Activated CD4-positive, CD25-positive, alpha-beta regulatory T cell (primary cell): ENCODE results near the gene SH3RF1.
"Not testable (repeated sequence)": the region's sequence is repeated elsewhere in the genome, so short reads cannot be mapped to it uniquely, and the experiment has no call there.

Source experiments
- DNase-seq, 4 experiments: peaks; one replicate each; lab custom pipeline; 2025; lab: John Stamatoyannopoulos, UW

The SH3RF1 gene

DNA sequence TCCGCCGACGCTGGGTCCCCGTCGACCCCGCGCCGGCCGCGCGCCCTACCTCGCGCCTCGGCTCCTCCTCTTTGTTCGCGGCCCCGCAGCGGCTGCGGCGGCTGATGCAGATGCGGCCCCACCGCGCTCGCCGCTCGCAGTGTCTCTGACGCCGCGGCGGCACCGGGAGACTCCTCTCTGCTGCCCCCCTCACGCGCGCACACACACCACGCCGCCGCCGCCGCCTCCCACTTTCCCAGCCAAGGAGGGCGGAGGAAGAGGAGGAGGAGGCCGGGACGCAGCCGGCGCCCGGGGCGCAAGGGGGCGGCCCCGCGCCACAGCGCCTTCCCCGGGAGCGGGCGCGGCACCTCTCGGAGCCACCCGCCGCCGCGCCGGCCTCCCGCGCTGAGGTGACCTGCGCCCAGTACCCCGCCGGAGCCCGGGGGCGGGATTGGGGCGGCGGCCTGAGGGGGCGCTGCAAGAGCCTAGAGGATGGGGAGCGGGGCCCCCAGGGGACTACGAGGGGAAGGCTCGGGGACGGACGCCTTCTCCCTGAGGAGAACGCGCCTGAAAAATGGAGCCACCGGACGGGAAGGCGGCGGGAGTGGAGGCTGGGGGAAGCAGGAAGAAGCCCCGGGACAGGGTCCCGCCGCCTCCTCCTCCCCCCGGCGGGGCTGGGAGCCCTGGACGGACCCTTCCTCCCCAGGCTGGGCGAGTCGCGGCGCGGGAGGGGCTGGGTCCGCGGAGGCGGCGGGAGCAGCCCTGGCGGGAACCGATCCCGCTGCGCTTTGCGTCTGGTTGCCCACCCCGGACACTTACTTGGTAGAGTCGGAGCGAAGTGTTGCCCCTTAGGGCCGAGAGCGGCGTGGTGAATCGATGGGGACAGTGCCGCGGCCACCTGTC, at the start of gene SH3RF1:
TSS of gene SH3RF1 (minus strand) at position 147 of the 882 bp plus-strand sequence. CDS start 1,744 bp downstream, outside the sequence.
- DNase-seq: no peak

DNA sequence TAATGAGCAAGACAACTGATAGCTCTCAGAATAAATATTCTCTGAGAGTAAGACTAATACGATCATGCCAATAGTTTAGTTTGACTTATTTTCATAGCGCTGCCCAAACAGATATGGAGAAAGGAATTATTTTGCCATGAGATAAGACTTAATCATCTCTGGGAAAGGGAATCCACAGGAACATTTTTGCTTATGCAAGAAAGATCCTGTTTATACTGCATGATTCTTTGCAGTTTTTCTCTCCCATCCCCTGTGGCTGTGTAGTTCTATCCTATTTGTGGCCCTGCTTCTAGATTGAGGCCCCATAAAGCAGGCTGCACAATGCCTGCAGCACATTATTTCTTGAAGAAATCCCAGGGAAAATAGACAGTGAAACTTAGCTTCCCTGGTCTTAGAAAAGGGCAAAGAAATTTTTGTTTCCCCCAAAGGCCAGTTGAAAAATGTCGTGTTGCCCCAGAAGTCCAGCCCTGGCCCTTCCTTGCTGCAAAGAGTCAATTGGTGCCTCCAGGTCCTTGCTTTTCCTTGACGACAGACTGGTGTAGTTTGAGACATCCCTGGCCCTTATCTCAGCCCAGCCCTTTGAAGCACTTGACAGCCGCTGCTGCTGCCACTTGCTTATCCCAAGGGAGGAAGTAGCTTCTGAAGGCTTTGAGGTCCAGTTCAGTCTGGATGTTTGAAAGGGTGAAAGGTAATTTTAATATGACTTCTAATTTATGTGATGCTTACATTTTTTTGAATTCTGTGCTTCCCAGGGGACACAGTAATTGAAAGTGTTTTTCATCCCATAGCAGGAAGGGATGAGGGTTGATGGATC, 45.0 kb upstream of the SH3RF1 start:
- DNase-seq: no peak

DNA sequence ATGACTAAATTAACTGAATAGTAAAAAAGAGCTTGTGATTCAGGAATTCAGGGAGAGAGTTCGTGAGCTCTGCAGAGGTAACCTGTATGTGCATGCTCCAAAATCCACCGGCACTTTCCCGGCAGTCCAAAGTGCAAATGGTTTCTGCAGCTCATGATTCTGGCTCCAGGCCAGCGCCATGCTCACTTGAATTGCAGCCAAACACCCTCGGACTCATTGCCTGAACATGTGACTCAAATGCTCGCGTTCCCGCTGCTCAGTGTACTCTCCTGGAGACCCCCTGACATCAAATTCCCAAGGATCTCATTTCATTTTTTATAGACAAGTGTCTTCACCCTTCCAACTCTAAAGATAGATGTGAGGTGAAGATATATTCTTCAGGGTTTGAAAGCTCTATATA, 44.1 kb upstream of the SH3RF1 start:
- no peak for DNase-seq

DNA sequence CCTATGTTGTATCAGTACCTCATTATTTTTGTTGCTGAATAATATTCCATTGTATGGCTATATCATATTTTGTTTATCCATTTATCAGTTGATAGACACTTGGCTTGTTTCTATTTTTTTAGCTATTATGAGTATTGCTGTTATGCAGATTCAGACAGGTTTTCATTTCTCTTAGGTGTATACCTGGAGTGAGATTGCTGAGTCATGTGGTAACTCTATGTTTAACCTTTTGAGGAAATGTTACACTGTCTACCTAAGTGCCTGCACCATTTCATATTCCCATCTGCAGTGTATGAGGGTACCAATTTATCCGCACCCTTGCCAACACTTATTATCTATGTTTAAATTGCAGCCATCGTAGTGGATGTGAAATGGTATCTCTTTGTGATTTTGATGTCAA, 43.0 kb upstream of the SH3RF1 start:
- no peak for DNase-seq

DNA sequence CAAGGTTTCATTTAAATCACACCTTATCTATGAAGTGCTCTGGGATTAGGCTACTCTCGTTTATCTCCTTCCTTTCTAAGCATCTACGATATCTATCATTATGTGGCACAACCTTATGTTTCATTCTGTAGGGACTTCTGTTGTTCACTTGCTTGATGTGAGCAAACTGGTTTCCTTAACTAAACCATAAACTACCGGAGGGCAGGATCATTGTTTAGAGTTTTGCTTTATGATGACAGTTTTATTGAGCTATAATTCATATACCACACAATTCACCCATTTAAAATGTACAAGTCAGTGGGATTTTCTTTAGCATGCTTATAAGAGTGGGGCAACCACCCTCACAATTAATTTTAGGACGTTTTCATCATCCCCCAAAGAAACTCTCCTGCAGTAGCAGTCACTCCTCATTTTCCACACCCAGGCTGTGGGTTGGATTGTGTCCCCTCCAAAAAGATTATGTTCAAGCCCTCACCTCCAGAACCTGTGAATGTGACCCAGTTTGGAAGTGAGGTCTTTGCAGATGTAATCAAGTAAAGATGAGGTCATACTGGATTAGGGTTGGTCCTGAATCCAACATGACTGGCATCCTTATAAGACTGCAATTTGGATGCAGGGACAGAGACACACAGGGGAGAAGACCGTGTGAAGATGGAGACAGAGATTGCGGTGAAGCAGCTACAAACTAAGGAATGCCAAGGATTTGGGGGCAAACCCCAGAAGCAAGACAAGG, 42.1 kb upstream of the SH3RF1 start:
- no peak for DNase-seq

DNA sequence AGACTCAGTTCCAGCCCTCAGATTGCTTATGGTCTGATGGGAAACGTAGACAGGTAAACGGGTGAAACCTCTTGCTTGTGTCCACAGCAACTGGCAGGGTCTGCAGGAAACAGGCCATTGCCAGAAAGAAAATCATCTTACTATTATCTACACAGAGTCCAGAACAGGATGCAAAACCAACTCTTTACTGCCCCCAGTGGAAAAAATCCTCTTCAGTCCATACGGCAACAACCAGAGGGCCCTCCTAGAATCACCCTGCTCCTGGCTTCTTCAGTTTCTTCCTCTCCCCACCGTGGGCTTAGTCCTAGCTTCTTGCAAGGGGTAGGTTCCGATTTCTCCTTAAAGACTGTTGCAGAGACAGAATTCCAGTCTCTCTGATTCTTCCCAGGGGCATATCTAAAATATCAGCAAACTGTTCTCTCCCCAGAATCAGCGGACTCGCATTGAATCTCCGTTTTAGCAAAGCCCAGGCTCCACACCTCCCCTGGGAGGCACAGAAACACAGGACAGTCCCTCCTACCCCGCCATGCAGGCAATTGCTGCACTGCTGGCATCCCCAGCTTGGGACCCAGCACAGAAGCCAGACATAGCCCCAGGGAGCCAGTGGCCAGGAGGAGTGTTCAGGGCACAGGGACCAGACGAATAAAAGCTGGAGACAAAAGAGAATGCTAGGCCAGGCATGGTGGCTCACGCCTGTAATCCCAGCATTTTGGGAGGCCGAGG, 41.0 kb upstream of the SH3RF1 start:
- DNase-seq: no peak

DNA sequence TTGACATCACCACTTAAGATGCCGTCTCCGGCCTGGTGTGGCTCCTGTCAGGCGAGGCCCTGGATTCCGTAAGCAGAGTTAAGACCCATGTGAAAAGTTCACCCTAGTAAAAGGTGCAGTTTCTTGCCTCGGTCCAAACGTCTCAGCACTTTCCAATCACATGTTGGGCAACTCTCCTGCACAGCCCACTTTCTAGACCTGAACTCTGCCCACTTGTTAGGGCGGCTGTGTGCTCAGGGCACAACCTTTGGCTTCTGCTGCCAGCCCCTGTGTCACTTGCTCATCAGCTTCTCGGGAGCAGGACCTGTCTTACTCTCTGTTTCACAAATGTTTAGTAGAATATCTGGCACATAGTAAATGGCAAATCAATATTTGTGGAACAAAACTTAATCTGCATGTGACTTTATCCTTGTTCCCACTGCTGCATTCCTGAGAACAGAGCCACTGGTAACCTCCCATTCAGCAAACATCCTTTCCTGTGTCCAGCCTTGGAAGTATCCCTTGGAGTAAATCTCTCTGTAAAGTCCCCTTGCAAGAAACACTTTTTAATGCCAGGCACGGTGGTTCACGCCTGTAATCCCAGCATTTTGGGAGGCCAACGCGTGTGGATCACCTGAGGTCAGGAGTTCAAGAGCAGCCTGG, 38.7 kb upstream of the SH3RF1 start:
- DNase-seq: no peak

DNA sequence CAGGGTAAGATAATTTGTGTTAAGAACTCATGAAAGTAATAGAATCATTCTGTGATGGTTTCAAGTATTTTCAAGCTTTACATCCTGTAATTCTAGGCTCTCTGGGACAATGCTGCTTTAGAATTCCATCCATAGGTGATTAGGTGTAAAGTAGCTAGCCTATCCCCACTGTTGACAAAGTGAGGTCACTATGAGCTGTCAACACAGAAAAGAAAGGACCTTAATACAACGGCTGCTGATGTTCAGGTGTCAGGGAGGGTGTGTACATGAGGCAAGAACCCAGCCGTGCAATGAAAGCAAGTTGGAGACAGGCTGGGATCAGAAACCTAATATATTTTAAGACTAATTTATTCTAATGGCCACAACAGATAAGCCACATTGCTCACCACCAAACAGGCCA, 36.8 kb upstream of the SH3RF1 start:
- DNase-seq: no peak

DNA sequence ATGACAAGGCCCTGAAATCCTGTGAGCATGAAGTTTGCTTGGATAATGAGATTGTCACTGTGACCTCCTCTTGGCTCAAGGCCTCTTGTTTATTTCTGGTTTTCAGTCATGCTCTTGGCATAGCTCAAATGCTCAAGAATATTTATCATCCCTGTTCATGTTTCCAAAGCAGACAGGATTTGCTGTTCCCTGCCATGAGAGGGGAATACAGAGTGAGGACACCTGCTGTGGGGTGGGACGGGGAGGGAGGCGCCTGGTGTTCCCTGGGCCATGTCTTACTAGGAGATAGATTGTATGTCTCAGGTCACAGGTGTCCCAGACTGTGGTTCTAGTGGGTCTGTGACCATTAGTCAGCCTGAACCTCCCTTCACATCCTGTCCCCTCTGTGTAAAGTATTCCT, 34.9 kb upstream of the SH3RF1 start:
- DNase-seq: no peak

DNA sequence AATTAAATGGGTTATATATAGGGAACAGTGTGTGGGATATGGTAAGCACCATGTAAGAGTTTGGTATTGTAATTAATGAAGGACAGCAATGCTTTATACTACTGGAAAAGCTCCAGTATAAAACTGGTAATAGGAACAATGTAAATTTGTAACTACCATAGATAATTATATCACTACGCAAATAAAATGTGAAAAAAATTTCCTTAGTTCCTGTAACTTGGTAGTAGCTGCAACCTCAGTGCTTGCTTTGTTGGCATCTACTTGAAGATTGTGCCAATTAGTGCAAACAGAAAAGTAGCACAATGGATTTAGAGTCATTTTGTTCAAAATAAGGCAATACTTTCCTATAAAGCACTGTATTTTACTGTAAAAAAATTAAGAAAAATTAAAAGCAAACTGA, 34.4 kb upstream of the SH3RF1 start:
- no peak for DNase-seq

DNA sequence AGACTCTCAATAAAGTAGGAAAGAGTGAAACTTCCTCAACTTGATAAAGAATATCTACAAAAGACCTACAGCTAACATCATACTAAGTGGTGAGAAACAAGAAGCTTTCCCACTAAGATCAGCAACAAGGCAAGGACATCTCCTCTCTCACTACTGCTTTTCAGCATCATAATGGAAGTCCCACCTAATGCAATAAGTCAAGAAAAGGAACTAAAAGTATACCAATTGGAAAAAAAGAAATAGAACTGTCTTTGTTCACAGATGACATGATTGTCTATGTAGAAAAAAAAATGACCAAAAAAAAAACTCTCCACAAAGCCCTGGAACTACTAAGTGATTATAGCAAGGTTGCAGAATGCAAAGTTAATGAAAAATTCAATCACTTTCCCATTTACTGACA, 25.1 kb upstream of the SH3RF1 start:
- DNase-seq: no peak

DNA sequence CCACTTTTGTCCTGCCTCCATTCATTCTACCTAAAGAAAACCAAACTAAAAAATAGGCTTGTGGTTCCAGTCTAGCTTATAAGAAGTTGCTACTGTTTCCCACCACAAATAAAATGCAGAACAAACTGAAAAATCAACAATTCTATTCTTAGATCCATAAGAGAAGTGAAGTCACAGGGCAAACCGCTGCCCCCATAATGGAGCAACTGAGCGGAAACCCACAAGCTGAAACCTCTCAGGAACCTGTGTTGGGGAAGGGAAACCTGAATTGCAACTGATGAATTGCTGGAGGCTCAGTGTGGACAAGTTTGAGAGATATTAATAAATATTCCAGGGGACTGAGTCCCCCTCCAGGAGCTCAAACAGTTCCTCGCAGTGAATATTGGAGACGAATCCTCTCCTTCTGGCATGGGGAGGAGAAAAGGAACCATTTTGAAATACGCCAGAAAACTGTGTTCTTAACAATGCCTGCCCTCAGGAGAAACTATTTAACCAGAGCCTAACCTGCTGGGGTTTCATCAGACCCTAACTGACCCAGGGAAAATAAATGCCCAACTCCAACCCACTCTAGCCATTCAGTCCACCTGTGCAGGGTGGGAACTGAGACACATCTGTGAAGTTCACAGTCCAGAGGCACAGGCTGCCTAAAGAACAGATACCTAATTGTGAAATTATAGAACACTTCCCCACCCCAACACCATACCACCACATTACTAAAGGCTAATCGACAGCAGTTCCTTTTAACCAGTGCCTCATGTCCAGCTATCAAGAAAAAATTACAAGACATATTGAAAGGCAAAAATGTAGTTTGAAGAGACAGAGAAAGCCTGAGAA, 22.8 kb upstream of the SH3RF1 start:
- no peak for DNase-seq

DNA sequence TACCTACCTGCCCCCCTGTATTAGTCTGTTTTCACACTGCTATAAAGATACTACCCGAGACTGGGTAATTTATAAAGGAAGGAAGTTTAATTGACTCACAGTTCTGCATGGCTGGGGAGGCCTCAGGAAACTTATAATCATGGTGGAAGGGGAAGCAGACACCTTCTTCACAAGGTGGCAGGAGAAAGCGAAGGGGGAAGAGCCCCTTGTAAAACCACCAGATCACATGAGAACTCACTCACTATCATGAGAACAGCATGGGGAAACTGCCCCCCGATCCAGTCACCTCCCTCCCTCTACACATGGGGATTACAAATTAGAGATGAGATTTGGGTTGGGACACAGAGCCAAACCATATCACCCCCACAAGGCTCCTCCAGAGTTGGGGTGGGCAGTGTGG, 17.2 kb upstream of the SH3RF1 start:
- not testable (repeated sequence) for DNase-seq

DNA sequence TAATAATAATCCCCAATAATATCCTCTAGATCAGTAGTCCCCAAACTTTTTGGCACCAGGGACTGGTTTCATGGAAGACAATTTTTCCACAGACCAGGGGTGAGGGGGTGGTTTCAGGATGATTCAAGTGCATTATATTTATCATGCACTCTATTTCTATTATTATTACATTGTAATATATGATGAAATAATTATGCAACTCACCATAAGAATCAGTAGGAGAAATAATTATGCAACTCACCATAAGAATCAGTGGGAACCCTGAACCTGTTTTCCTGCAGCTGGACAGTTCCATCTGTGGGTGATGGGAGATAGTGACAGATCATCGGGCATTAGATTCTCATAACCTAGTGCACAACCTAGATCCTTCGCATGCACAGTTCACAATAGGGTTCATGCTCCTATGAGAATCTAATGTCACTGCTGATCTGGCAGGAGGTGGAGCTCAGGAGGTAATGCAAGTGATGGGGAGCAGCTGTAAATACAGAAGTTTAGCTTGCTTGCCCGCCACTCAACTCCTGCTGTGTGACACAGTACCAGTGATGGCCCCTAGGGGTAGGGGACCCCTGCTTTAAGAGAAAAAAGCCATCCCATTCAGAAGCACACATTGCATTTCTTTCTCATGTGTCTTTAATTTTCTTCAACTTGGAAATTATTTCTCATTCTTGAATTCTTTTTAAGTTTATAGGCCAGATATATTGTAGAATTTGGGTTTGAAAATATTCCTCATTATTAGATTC, 16.0 kb upstream of the SH3RF1 start:
- no peak for DNase-seq

DNA sequence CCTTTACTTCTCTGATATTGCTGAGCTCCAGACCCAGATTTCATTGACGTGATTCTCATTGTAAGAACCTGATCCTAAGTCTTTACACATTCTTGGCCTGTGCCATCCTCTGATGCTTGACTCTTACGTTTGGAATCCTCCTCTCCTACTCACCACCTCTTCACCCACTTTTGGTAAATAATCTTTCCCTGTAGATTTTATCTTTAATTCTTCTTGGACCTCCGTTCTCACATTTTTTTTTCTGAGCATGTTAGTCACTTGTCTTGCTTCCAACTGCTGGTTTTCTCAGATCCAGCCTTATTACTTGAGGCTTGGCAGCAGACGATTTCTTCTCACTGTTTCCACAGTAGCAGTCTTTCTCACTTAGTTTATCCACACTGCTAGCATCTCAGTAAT, 12.4 kb upstream of the SH3RF1 start:
- DNase-seq: no peak

DNA sequence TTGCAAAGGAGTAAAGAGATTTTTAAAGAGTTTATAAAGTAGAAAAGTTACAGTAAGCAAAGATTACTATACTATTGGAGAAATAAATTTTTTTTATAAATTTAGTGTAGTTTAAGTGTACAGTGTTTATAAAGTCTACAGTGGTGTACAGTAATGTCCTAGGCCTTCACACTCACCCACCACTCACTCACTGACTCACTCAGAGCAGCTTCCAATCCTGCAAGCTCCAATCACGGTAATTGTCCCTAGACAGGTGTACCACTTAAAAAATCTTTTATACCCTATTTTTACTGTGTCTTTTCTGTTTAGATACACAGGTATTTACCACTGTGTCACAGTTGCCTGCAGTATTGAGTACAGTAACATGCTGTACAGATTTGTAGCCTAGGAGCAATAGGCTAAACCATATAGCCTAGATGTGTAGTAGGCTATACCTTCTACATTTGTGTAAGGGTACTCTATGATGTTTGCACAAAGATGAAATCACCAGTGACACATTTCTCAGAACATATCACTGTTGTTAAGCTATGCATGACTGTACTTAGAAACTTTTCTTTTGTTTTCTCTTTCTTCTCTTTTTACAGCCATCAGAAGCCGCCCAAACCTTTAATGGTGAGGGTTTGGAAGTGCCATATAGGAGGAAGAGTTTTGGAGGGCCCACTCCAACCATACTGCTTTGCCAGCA, 11.8 kb upstream of the SH3RF1 start:
- DNase-seq: no peak

DNA sequence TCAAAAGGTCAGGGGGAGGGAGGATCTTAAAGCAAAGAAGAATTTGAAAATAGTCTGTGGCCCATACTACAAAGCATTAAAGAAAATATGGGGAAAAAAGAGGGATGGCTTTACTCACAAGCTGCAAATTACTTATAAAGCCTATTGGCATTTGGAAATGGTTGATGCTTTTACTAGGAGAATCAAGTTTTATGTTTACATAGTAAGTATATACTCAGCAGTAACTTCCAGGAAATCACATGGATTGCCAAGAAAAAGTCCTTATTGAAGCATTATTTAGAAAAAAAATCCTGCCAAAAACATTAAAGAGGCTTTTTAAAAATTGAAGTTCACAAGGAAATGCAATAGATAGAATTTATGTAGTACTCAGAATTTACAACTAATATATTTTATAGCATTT, 8.4 kb upstream of the SH3RF1 start:
- no peak for DNase-seq

DNA sequence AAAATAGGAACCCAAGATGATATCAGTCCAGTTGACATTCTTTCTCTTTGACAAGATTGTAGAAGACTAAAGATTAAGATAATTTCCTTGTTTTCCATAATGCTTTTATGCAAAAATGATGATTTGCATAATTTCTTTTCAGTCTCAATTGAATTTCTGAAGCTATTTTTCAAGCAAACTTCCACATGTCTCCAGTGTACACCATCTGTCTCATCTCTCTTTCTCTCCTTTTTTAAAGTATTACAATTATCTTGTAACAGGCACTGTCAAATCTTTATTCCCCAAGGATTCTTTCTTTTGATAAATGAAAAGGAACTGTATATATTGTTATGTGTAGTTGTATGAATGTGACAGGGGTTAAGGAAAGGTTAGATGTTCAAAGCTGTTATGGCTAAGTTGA, 7.9 kb upstream of the SH3RF1 start:
- no peak for DNase-seq

DNA sequence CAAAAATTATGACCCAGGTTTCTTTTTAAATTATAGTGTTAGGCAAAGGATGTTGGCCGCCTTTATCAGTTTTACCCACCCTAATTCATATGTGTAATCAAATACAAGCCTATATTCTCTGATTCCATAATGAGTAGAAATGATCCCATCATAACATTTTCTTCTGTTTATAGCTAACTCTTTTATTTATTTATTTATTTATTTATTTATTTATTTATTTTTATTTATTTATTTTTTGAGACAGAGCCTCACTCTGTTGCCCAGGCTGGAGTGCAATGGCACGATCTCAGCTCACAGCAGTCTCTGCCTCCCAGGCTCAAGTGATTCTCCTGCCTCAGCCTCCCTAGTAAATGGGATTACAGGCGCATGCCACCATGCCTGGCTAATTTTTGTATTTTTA, 7.1 kb upstream of the SH3RF1 start:
- DNase-seq: not testable (repeated sequence)
